GM21528 (cell line): Measurements from ENCODE around the gene CHRNA4.

Experiments used
- ATAC-seq: cut with Tn5 transposase; IDR thresholded peaks from one replicate; pipeline ENCODE4 v1.9.1; 2021; ENCODE audit warnings: mild to moderate bottlenecking, moderate library complexity; ENCODE audit not compliant: unreplicated experiment, low FRiP score

The CHRNA4 gene

GRCh38 chr20:63365601-63366389 lies 4.6 kb upstream of the CHRNA4 start:
- no peak for ATAC-seq

GRCh38 chr20:63364801-63365585 lies 3.8 kb upstream of the CHRNA4 start:
- no peak for ATAC-seq

- no peak for ATAC-seq
Observed at GRCh38 chr20:63363981-63364561, 2.9 kb upstream of the CHRNA4 start.

- no peak for ATAC-seq
Observed at GRCh38 chr20:63363013-63363957, 2.1 kb upstream of the CHRNA4 start.

DNA sequence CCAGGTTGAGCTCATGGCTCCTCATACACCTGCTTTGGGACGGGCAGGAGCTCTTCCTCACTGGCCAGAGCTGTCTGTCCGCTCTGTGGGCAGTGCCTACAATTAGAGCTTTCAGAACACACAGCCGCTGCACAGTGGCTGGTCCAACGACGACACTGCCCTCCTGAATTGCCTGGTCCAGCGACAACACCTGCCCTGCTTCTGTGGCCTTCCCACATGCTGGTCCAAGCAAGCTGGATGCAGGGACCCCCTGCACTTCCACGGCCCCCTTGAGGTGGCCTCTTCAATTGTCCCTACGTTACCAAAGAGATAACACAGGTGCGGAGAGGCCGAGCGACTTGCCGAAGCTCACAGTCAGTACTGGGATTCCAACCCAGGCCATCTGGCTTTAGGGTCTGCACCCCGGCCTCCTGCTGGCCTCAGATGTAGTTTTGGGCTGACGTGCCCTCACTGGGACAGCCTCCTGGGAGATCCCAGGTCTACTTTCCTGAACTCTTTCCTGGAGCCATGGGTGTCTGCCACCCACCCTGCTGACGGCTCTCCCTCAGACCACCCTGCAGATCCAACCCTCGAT lies 1.4 kb upstream of the CHRNA4 start:
- ATAC-seq, result no peak

GRCh38 chr20:63361519-63362435 lies 628 bp upstream of the CHRNA4 start:
- ATAC-seq, result no peak

GRCh38 chr20:63359937-63360849 lies 956 bp downstream of the CHRNA4 start:
- no peak for ATAC-seq

DNA sequence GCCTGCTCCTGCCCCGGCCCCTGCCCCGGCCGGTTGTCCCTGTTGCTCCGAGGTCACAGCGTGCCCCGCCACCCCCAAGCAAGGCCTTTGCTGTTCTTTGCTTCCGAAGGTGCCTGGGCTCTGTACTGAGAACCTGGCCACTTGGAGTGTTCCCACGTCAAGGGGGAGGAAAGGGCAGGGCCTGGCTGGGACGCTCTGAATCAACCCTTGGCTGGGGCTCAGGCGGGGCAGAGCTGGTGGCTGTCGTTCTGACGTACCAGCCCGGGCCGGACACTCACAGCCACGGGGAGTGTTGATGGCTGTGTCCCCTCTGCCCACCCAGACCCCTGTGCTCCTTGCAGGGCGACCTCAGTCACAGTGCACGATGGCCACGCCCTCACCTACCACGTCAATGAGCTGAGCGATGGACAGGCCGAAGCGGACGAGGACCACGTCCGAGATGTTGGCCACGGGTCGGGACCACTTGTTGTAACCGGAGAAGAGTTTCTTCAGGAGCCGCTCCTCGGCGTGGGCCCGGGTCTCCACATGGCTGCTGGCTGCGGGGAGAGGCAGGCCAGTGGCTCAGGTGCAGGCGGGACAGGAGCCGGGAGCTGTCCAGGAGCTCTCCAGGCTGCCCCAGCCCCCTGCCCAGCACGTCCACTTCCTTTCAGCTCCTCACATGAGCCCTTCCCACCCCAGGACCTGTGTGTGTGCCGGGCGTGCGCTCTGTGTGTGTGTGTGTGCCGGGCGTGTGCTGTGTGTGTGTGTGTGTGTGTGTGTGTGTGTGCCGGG lies 1.8 kb downstream of the CHRNA4 start:
- no peak for ATAC-seq

DNA sequence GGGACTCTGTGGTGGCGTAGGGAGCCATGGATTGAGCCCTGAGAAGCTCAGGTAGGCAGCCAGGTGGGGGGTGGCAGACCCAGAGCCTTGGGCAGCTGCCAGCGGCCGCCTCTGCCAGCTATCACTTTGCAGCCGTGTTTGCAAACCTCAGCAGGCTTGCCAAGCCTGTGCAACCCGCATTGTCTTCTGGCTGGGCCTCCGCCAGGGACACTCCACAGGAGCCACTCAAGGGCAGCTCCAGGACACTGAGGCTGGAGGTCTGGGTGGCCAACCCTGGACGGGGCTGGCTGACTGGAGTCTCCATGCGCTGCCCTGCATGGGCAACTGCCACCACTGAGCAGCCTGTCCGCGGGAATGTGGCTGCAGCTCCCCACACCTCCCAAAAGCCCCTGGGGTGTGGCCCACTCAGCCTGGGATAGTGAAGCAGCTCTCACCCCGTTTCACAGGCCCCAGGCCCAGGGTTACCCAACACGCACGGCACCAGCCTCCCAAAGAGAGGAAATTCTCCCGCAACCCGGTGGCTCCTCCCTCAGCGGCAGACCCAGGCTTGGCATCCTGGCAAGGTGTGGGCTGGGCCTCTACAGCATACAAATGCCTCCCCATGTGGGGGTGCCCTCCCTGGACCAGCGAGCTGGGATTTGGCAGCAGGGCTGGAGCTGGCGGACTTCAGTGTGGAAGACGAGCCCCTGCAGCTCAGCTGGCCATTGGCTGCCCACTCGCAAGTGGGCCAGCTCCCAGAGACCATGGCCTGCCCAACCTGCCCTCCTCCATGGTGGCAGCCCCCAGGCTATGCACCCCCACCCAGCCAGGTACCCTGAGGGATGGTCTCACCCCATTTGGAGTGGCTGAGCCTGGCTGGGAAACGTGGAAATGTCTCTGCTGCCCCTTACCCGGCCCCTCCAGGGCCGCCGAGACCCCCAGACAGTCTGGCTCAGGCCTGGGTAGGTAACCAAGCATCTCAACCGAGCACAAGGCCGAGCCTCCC lies 2.9 kb downstream of the CHRNA4 start:
- ATAC-seq, result no peak

DNA sequence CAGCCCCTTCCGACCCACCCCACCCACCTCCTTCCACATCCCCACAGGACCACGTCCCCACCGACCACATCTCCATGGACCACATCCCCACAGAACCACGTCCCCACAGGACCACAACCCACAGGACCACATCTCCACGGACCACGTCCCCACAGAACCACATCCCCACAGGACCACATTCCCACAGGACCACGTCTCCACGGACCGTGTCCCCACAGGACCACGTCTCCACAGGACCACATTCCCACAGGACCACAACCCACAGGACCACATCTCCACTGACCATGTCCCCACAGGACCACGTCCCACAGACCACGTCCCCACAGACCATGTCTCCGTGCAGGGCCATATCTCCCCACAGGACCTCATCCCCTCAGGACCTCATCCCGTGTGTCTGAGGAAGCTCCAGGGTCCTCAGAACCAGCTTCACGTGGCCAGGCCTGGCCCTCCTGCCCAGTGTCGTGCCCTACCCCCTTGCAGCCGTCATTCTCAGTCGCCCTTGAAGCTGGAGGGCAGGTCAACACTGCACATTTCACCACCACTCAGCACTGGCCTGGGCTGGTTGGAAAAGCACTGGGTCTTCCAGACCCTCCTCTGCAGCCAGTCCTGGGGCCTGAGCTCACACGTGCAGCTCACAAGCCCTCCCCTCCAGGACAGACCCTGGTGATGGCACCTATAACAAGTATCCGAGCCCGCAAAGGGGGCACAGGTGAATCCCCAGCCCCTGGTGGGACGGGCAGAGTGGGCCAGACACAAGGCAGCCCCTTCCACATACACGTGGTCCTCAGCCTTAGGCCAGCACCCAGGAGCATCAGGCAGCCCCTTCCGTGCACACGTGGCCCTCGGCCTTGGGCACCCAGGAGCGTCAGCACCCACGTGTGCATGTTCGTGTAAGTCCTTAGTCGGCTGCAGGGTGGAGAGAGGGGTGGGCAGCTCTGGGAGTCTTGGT lies 3.9 kb downstream of the CHRNA4 start:
- no peak for ATAC-seq

GRCh38 chr20:63356511-63356910 lies 4.6 kb downstream of the CHRNA4 start:
- ATAC-seq, result no peak

- no peak for ATAC-seq
Observed at GRCh38 chr20:63355781-63356295, 5.3 kb downstream of the CHRNA4 start.

DNA sequence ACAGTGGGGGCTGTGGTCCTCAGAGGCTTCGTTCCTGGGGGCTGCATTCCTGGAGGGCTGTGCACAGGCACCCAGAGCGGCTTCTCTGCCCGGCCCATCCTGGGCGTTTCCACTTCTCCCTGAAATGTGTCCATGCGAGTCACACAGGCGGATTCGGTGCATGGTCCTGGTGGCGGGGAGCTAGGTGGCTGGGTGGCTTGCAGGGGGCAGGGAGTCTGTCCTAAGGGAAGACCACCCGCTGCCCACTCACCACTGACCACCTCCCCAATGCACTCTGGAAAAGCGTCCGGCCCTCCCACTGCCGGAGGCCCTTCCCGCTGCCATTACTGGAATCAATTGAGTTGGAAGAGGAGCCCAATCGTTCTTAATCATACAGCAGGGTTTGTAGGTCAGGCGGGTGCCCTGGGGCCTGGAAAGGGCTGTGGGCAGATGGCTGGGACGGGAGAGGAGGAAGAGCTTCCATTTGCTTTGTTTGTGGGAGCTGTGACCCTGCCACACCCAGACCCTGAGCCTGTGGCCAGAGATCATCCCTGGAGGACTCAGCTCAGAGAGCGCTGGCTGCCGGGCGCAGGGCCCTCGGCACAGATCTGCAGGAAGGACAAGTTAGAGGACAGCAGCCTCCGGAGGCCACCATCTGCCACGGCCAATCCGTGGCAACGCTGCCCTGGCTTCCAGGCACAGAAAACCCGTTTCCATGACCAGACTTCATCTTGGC lies 6.4 kb downstream of the CHRNA4 start:
- no peak for ATAC-seq

- ATAC-seq, result no peak
Observed at GRCh38 chr20:63352811-63353221, 8.3 kb downstream of the CHRNA4 start.
